GM06990 (cell line): Measurements from ENCODE around the gene ALX1.
"Not testable (repeated sequence)": the region's sequence is repeated elsewhere in the genome, so short reads cannot be mapped to it uniquely, and the experiment has no call there.

Experiments used
- DNase-seq: peaks from one replicate; pipeline ENCODE4 v3.0.0-alpha.2; 2011; ENCODE audit not compliant: insufficient read length; ENCODE audit errors: extremely low read depth
- H3K27me3 ChIP-seq: replicated peaks from 2 replicates; pipeline ENCODE4 v1.6.0; 2011; ENCODE audit warnings: low read length; ENCODE audit not compliant: control insufficient read depth, insufficient read depth
- H3K36me3 ChIP-seq: 2 replicates; pipeline ENCODE4 v1.5.1; 2011; ENCODE audit warnings: low read length; ENCODE audit not compliant: control insufficient read depth, insufficient read depth
- H3K4me3 ChIP-seq: replicated peaks from 2 replicates; pipeline ENCODE4 v1.5.1; 2011; ENCODE audit warnings: low read depth, mild to moderate bottlenecking, control low read depth, low read length
- TF ChIP-seq, protein P1 (sequence below): IDR thresholded peaks from 2 replicates; pipeline ENCODE4 v1.5.1; 2011; ENCODE audit warnings: low read length, control low read depth, mild to moderate bottlenecking, inconsistent platforms; ENCODE audit not compliant: insufficient read depth, poor library complexity, severe bottlenecking

The ALX1 gene

GRCh38 chr12:85301051-85301450 is 21.0 kb downstream of the ALX1 start:
- Histone ChIP-seq H3K36me3 (no peaks in the 10 kb centered on the region), H3K27me3 (no peaks in the 10 kb centered on the region), H3K4me3 (no peak overlapping the region)
- TF ChIP-seq, protein P1, sequence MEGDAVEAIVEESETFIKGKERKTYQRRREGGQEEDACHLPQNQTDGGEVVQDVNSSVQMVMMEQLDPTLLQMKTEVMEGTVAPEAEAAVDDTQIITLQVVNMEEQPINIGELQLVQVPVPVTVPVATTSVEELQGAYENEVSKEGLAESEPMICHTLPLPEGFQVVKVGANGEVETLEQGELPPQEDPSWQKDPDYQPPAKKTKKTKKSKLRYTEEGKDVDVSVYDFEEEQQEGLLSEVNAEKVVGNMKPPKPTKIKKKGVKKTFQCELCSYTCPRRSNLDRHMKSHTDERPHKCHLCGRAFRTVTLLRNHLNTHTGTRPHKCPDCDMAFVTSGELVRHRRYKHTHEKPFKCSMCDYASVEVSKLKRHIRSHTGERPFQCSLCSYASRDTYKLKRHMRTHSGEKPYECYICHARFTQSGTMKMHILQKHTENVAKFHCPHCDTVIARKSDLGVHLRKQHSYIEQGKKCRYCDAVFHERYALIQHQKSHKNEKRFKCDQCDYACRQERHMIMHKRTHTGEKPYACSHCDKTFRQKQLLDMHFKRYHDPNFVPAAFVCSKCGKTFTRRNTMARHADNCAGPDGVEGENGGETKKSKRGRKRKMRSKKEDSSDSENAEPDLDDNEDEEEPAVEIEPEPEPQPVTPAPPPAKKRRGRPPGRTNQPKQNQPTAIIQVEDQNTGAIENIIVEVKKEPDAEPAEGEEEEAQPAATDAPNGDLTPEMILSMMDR, result no peak
- DNase-seq, result no peak

DNA sequence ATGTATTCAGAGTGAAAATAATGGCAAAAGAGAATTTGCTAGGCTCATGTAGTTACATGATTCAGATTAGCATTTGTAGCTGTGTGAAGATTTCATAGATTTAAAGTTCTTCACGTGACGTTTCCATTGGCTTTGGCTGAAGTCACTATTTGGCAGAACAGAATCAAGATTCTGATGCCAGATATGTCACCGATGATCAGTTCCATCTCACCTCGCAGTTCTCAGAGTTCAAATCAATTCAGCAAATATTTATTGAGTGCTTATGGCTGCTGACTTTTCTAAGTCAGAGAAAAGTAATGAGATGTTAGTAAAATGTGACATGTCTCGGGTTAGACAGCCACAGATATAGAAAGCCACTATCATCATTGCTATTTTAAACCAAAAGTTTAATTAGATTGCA is 28.4 kb downstream of the ALX1 start:
- no peak for DNase-seq
- TF ChIP-seq, protein P1, result no peak
- no peak overlapping the region for H3K4me3 ChIP-seq
- no peaks in the 10 kb centered on the region for H3K27me3 ChIP-seq
- H3K36me3 ChIP-seq, result no peaks in the 10 kb centered on the region

GRCh38 chr12:85309125-85309566 is 29.1 kb downstream of the ALX1 start:
- TF ChIP-seq, protein P1, result no peak
- Histone ChIP-seq H3K4me3 (no peak overlapping the region), H3K36me3 (no peaks in the 10 kb centered on the region), H3K27me3 (no peaks in the 10 kb centered on the region)
- no peak for DNase-seq

DNA sequence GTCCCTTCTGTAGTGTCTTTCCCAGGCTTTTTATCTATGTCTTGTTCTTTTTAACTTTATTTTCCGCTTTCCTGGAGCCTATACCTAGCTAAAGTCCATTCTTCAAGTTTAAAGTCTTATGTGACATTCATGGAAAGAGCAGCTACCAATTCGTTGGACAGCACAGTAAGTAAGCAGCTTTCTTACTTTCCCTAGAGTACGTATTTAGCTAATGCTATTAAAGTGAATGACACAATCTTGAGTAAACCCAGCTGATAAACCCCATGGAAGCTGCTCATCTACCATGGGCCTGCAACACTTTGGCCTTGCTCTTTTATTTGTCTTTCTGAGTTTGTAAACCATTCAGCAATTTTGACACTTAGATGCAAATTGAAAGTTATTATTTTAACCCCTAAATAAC is 30.0 kb downstream of the ALX1 start:
- DNase-seq, result no peak
- Histone ChIP-seq H3K36me3 (no peaks in the 10 kb centered on the region), H3K4me3 (no peak overlapping the region), H3K27me3 (no peaks in the 10 kb centered on the region)
- TF ChIP-seq, protein P1, result no peak

DNA sequence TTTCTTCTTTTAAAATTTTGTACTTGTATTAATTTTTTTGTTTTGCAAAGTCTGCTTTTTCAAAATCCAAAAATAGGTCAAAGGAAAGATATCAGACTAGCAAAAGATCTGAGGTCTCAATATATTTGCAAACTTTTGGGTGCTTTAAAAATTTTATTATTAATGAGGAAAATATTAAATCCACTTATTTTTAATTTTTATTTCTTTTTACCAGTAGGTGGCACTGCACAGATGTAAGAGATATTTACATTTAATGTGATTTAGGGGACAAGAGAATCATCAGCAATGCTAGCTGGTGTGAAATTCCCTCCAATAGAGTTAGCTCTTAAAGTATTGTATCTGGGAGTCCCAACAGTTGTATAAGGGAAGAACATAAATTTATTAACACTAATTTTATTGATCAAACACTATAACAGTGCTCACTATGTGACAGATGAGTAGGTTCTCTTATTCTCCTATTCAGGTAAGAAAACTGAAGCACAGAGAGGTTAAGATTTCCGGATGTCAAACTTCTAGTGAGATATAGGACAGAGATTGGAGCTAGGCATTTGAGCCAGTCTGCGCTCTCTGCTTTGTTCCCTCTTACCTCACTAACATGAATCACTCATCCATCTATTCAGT is 30.5 kb downstream of the ALX1 start:
- no peak overlapping the region for H3K4me3 ChIP-seq

DNA sequence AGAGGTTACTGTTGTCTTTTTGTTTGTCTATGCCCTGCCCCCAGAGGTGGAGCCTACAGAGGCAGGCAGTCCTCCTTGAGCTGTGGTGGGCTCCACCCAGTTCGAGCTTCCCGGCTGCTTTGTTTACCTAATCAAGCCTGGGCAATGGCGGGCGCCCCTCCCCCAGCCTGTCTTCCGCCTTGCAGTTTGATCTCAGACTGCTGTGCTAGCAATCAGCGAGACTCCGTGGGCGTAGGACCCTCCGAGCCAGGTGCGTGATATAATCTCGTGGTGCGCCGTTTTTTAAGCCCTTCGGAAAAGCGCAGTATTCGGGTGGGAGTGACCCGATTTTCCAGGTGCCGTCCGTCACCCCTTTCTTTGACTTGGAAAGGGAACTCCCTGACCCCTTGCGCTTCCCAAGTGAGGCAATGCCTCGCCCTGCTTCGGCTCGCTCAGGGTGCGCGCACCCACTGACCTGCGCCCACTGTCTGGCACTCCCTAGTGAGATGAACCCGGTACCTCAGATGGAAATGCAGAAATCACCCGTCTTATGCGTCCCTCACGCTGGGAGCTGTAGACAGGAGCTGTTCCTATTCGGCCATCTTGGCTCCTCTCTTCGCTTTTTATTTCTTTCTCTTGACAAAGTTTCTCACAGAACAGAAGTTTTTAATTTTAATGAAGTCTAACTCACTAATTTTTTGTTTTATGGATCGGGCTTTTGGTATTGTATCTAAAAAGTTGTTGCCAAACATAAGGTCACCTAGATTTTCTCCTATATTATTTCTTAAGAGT is 38.0 kb downstream of the ALX1 start:
- not testable (repeated sequence) for H3K36me3 ChIP-seq, DNase-seq, H3K27me3 ChIP-seq, H3K4me3 ChIP-seq

More for the DNA sequence above, 30.5 kb downstream of the ALX1 start:
- Histone ChIP-seq H3K27me3 (no peaks in the 10 kb centered on the region), H3K36me3 (no peaks in the 10 kb centered on the region)
- TF ChIP-seq, protein P1, result peak; percentile 26
- DNase-seq, result no peak
